ENCODE data around the gene P2RX5.

DNA sequence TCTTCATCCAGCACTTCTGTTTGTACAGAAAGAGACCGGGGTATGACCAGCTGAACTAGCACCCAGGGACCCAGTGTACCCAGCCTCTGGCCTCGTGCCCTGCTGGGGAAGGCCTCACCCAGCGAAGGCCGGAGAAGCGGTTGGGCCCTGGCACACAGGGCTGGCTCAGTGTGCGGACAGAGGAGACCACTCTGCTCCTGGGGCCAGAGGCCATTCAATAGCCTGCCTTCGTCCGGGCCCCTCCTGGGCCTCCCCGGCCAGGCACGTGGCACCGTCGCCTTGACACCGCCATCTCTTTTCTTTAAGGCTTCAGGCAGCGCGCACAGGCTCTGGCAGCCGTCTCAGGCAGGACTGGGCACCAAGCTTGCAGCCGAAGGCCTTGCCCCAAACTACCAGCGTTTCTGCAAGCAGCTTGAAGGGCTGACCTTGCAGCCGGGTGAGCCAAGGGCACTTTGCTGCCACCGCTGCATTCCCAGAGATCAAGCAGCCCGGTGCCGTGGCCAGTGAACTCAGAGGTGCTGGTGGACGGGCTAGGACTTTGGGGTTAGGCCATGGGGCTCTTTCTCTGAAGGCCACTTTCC is 35.6 kb downstream of the P2RX5 start:
- TF ChIP-seq, protein P1, sequence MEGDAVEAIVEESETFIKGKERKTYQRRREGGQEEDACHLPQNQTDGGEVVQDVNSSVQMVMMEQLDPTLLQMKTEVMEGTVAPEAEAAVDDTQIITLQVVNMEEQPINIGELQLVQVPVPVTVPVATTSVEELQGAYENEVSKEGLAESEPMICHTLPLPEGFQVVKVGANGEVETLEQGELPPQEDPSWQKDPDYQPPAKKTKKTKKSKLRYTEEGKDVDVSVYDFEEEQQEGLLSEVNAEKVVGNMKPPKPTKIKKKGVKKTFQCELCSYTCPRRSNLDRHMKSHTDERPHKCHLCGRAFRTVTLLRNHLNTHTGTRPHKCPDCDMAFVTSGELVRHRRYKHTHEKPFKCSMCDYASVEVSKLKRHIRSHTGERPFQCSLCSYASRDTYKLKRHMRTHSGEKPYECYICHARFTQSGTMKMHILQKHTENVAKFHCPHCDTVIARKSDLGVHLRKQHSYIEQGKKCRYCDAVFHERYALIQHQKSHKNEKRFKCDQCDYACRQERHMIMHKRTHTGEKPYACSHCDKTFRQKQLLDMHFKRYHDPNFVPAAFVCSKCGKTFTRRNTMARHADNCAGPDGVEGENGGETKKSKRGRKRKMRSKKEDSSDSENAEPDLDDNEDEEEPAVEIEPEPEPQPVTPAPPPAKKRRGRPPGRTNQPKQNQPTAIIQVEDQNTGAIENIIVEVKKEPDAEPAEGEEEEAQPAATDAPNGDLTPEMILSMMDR (IDR thresholded peaks at IDR 0.05; ENCODE audit: insufficient read depth, low read length, poor library complexity, severe bottlenecking): no peak
- TF ChIP-seq EZH2phosphoT487 (conservative IDR thresholded peaks at IDR 0.05; ENCODE audit: low read length): no peak
